Ishikawa (cell line): ENCODE results near the gene B3GAT1.

ENCODE experiments used
- EGR1 ChIP-seq: IDR thresholded peaks from 2 replicates; pipeline ENCODE4 v1.6.1; 2012
- EP300 ChIP-seq: IDR thresholded peaks from 2 replicates; pipeline ENCODE4 v1.6.1; 2012; ENCODE audit warnings: borderline replicate concordance
- MAX ChIP-seq: IDR thresholded peaks from 2 replicates; pipeline ENCODE4 v1.6.1; 2012
- RAD21 ChIP-seq: IDR thresholded peaks from 2 replicates; pipeline ENCODE4 v1.6.1; 2012; ENCODE audit warnings: low read depth
- TAF1 ChIP-seq: IDR thresholded peaks from 2 replicates; pipeline ENCODE4 v1.6.1; 2012; ENCODE audit warnings: low read depth, mild to moderate bottlenecking
- ZBTB7A ChIP-seq: IDR thresholded peaks from 2 replicates; pipeline ENCODE4 v1.6.1; 2012; ENCODE audit warnings: low read depth
- TF ChIP-seq, protein P1 (sequence below): IDR thresholded peaks from 2 replicates; pipeline ENCODE4 v1.6.1; 2012

GRCh38 chr11:134359646-134360045 lies 52.4 kb downstream of the B3GAT1 start:
- no peak for TF ChIP-seq MAX
- no peak for TF ChIP-seq ZBTB7A
- TF ChIP-seq RAD21, result no peak
- TF ChIP-seq, protein P1, sequence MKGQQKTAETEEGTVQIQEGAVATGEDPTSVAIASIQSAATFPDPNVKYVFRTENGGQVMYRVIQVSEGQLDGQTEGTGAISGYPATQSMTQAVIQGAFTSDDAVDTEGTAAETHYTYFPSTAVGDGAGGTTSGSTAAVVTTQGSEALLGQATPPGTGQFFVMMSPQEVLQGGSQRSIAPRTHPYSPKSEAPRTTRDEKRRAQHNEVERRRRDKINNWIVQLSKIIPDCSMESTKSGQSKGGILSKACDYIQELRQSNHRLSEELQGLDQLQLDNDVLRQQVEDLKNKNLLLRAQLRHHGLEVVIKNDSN, result no peak
- TF ChIP-seq EP300, result no peak
- no peak for TF ChIP-seq TAF1
- no peak for TF ChIP-seq EGR1
